CMK (cell line): ENCODE measurements around the gene GARRE1.

Source experiments
- DNase-seq: peaks from one replicate; pipeline ENCODE4 v3.0.0-alpha.2; 2010; ENCODE audit warnings: low read depth

The GARRE1 gene

DNA sequence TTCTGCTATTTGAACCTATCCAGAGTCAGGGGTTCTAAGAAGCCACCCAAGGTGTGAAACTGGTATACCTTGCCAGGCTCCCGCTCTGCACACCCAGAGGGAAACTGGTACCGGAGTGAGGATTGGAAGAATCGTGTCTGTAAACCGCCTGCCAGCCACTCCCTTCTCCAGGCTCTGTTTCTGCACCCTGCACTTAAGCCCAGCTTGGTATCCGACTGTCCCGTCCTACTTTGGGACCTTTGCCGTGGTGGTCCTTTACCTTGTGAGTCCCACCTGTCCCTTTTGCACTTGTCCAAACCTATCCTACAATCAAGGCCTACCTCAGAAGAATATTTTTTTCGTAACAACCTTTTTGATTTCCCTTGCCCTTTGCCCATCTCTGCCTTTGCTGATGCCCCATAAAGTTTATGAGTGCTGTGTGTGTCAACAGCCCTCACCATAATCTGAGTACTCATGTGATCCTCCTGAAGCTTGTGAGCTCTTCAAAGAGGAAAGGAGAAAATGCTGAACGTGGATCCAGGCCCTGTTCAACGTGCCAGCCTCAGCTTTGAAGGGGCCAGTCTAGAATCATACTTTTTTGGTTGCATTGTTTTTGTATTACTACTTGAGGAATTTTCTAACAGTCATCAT lies 44.7 kb downstream of the GARRE1 start:
- no peak for DNase-seq

DNA sequence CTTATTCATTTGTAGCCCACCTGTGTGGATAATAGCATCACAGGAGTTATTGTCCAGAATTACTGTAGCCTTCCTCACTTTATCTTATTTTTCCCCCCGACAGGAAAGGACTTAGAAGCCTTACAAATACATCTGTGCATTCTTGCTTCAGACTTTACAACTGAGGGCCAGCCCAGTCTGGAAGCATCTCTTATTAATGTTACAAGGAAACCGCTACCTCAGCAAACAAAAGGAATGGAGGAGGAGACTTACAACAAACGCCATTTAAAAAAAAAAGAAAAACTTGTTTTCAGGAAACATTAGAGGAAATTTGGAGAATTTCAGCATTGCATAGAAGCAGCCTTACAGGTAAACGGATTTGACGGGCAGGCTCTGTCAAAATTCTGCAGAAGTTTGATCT lies 45.2 kb downstream of the GARRE1 start:
- no peak for DNase-seq

DNA sequence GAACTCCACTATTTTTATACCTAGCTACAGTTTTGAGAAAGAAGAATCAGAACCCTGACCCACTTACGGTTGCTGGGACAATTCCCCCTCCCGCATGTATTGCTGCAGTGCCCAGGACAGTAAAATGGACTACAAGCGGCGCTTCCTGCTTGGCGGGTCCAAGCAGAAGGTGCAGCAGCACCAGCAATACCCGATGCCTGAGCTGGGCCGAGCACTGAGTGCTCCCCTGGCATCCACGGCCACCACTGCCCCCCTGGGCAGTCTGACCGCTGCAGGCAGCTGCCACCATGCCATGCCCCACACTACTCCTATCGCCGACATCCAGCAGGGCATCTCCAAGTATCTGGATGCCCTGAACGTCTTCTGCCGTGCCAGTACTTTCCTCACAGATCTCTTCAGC lies 46.0 kb downstream of the GARRE1 start:
- DNase-seq, result no peak

DNA sequence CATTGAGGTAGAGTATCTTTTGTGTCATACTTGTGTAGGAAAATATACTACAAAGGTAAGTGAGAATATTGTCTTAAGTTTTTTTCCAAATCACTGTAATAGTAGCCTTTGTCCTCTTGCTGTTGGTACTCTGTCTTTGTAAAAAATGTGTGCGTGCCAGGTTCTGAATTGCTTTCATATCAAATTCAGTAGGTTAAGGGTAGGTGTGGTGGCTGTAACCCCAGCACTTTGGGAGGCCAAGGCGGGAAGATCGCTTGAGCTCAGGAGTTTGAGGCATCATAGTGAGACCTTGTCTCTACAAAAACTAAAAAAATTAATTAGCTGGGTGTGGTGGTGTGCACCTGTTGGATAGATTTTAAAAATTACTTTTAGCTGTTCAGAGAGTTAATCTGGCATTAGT lies 46.6 kb downstream of the GARRE1 start:
- DNase-seq, result no peak
